ENCODE results near the gene GRM4.

Gene GRM4

DNA sequence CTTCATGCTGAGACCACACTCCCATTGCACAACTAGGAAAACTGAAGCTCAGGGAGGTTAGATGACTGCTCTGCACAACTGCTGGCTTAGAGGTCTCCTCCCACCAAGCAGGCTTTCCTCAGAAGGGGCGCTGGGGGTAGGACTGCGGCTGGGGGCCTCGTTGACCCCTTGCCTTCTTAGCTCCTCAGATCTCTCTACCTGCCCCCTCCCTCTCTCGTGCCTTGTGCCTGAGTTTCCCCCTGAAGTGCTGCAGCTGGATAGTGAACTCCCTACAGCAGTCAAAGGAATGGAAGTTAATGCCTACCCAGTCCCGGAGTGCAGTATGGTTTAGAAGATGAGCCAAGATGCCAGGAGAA is 149.8 kb downstream of the GRM4 start:
- no peak overlapping the region for H3K4me3 ChIP-seq (ENCODE audit: low read depth, low read length)
- no peak for DNase-seq (ENCODE audit: low read depth)
- TF ChIP-seq CTCF (IDR thresholded peaks at IDR 0.05; ENCODE audit: low read depth, low read length, missing control alignments), result no peak
- in situ Hi-C loops (cut with HindIII; ENCODE audit: low sequenced_read_pairs), result no loop called here

DNA sequence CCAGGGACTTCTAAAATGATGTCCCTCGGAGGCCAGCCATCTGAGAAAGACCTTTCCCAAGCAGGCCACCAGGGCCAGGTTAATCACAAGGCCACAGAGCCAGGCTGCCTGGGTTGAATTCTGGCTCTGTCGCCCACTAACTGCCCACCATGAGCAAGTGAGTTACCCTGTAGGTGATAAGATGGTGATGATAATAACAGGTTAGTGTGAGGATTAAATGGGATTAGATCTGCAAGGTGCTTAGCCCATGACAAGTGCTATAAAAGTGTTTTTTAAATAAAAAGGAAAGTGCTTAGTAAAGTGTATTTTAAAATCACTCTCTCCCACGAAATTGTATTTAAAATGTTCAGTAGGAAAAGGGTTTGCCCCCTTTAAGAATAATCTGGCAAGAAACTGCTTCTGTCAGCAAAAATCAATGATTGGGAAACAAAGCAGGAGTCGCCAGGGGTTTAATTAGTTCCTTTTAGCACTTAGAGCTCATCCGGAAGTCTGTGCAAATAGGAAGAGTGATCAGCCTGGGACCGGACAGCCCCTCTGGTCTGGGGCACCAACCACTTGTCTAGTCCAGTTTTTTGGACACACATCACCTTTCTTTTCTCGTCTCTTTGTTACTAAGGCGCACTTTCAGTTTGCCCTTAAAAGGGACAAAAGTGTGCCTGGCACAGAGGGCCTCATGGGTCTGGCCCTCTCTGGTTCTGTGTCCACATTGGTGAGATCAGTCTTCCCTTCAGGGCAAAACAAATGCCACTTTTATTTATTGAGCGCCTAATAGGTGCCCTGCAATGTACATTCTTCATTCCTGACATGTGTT is 150.4 kb downstream of the GRM4 start:
- in situ Hi-C loops (cut with HindIII; ENCODE audit: low sequenced_read_pairs), result no loop called here
- no peak for DNase-seq (ENCODE audit: low read depth)
- no peak overlapping the region for H3K4me3 ChIP-seq (ENCODE audit: low read depth, low read length)
- no peak for TF ChIP-seq CTCF (IDR thresholded peaks at IDR 0.05; ENCODE audit: low read depth, low read length, missing control alignments)

DNA sequence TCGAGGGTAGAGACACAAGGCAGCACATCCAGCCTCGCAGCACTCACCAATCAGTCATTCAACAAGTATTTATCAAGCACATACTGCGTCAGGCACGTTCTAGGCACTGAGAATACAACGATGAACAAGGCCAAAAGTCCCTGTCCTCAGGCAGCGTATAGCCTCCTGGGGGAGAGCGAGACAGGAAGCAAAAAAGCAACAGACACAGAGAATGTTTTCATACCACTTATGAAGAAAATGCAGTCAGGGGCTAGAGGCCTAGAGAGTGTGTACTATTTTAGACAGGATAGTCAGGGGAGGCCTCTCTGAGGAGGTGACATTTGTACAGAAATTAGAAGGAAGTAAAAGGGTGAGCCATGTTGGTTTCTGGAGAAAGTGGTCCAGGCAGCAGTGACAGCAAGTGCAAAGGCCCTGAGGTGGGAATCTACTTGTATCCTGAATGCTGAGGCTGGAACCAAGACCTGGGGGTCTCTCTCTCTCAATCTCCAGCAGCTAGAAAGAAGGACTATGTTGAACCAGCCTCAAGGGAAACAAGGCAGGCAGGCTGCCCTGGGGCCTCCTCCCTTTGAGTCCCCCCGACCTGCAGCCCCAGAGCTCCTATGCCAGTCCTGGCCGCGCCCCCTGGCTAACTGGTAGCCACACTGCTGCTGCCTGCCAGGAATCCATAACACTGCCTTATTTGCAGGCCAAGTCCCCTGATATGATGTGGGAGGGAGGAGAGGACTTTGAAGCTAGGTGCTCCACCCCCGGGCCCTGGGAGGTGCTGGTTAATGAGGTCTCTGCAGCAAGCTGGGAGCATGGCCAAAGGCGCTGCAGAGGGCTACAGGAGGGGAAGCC is 151.2 kb downstream of the GRM4 start:
- in situ Hi-C loops (cut with HindIII; ENCODE audit: low sequenced_read_pairs), result no loop called here
- no peak overlapping the region for H3K4me3 ChIP-seq (ENCODE audit: low read depth, low read length)
- TF ChIP-seq CTCF (IDR thresholded peaks at IDR 0.05; ENCODE audit: low read depth, low read length, missing control alignments), result no peak
- no peak for DNase-seq (ENCODE audit: low read depth)

DNA sequence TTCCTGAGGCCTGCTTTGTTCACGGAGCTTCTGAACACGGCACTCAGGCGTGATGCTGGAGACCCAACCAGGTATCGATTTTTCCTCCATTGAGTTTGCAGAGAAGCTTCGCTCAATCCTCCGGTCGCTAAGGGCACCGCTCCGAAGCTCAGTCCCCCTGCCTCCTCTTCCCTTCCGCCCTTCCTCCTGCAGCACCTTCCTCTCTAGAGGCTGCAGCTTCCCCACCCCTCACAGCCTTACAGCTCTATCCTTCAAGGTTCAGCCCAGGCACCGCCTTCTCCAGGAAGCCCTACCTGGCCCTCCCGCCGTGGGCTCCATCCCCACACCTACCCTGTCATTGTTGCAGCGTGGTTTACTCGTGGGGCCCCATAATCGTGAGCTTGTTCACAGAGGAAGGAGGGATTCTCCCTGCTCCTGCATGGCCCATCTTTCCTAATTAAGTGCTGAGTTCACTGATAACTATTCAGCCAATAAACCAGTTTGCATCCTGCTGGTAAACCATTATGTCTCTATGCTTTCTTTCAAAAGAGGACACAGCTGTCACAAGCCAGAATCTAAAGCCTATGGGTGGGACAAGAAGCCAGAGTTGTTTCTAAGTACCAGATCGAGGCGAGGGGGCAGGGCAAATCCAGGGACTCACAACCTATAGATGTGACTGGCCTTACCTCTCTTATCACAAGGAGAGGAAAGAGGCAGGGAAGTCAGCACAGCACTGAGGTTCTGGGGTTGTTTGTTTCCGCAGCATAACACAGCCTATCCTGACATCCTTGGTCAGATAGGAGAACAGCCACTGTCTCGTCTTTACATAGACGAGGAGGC is 152.0 kb downstream of the GRM4 start:
- no peak overlapping the region for H3K4me3 ChIP-seq (ENCODE audit: low read depth, low read length)
- no peak for DNase-seq (ENCODE audit: low read depth)
- in situ Hi-C loops (cut with HindIII; ENCODE audit: low sequenced_read_pairs), result no loop called here
- TF ChIP-seq CTCF (IDR thresholded peaks at IDR 0.05; ENCODE audit: low read depth, low read length, missing control alignments), result no peak

- in situ Hi-C loops (cut with HindIII; ENCODE audit: low sequenced_read_pairs), result no loop called here
- no peak for DNase-seq (ENCODE audit: low read depth)
- no peak overlapping the region for H3K4me3 ChIP-seq (ENCODE audit: low read depth, low read length)
- TF ChIP-seq CTCF (IDR thresholded peaks at IDR 0.05; ENCODE audit: low read depth, low read length, missing control alignments), result no peak
Observed at GRCh38 chr6:33993091-33993490, 152.8 kb downstream of the GRM4 start.

GRCh38 chr6:33992191-33992590 is 153.7 kb downstream of the GRM4 start:
- DNase-seq (ENCODE audit: low read depth), result no peak
- no peak for TF ChIP-seq CTCF (IDR thresholded peaks at IDR 0.05; ENCODE audit: low read depth, low read length, missing control alignments)
- H3K4me3 ChIP-seq (ENCODE audit: low read depth, low read length), result no peak overlapping the region
- in situ Hi-C loops (cut with HindIII; ENCODE audit: low sequenced_read_pairs), result no loop called here
